WTC11 (cell line): ENCODE results near the gene CFAP57. TPM values are rescaled to one million over a fixed set of nuclear protein-coding genes. Genes with fewer than 3 reads are reported as not detected.
A peak's percentile ranks its signal among the peaks of the same experiment; 100 is the strongest.

Experiments
- ATAC-seq: fragments of 200-7000 bp; cut with Tn5 transposase; 2 replicates; pipeline ENCODE4 v1.10.0; 2021; ENCODE audit warnings: mild to moderate bottlenecking, moderate library complexity
- CTCF ChIA-PET: fragments of 300-600 bp; sonication (Branson Sonifier 250); formaldehyde crosslinking; loops from one replicate; lab custom pipeline; 2021; ENCODE audit warnings: antibody characterized with exemption; lab: Charles Lee
- POLR2A ChIA-PET: fragments of 350-600 bp; sonication (Branson Sonifier 250); formaldehyde crosslinking; loops from one replicate; lab custom pipeline; 2021; ENCODE audit warnings: antibody characterized with exemption; lab: Charles Lee
- DNase-seq: peaks from one replicate; pipeline ENCODE4 v3.0.0; 2021; ENCODE audit warnings: low spot score
- H3K27ac Mint-ChIP-seq: 2 replicates; pipeline ENCODE4 v1.8.0; 2021; ENCODE audit warnings: mixed read lengths
- H3K27me3 Mint-ChIP-seq: 2 replicates; pipeline ENCODE4 v1.8.0; 2021; ENCODE audit warnings: low read depth, mild to moderate bottlenecking, moderate library complexity, mixed read lengths
- H3K36me3 Mint-ChIP-seq: 2 replicates; pipeline ENCODE4 v1.8.0; 2021; ENCODE audit warnings: mixed read lengths
- H3K4me1 Mint-ChIP-seq: 2 replicates; pipeline ENCODE4 v1.8.0; 2022; ENCODE audit warnings: mixed read lengths
- H3K4me3 Mint-ChIP-seq: 2 replicates; pipeline ENCODE4 v1.8.0; 2021; ENCODE audit warnings: mild to moderate bottlenecking, moderate library complexity, mixed read lengths
- H3K9me3 Mint-ChIP-seq: 2 replicates; pipeline ENCODE4 v1.8.0; 2021; ENCODE audit warnings: mixed read lengths
- ATF3 ChIP-seq: sonication (generic); formaldehyde crosslinking; conservative IDR thresholded peaks from 2 replicates; pipeline ENCODE4 v1.8.1; 2022; ENCODE audit warnings: mild to moderate bottlenecking, missing genetic modification reagents
- CTCF ChIP-seq: fragments of 200-600 bp; IDR thresholded peaks from 2 replicates; pipeline ENCODE4 v1.8.0; 2022; ENCODE audit warnings: antibody characterized with exemption
- E2F1 ChIP-seq: sonication (generic); formaldehyde crosslinking; IDR thresholded peaks from 2 replicates; pipeline ENCODE4 v1.8.0; 2022; ENCODE audit warnings: mild to moderate bottlenecking, missing genetic modification reagents
- E2F4 ChIP-seq: sonication (generic); formaldehyde crosslinking; IDR thresholded peaks from 2 replicates; pipeline ENCODE4 v1.8.1; 2022; ENCODE audit warnings: low read depth, mild to moderate bottlenecking, moderate library complexity, missing genetic modification reagents, borderline replicate concordance
- ERG ChIP-seq: fragments of 250-450 bp; sonication (Bioruptor Pico); IDR thresholded peaks from 2 replicates; pipeline ENCODE4 v1.8.0; 2021; ENCODE audit warnings: mild to moderate bottlenecking
- FOXP1 ChIP-seq: sonication (generic); formaldehyde crosslinking; IDR thresholded peaks from 2 replicates; pipeline ENCODE4 v1.8.0; 2022; ENCODE audit warnings: missing genetic modification reagents, mild to moderate bottlenecking, moderate library complexity, borderline replicate concordance
- JAZF1 ChIP-seq: fragments of 250-450 bp; sonication (Bioruptor Pico); IDR thresholded peaks from 2 replicates; pipeline ENCODE4 v1.9.0; 2021; ENCODE audit warnings: moderate library complexity, mild to moderate bottlenecking, inconsistent platforms
- MAX ChIP-seq: sonication (generic); formaldehyde crosslinking; IDR thresholded peaks from 2 replicates; pipeline ENCODE4 v1.8.0; 2022; ENCODE audit warnings: mild to moderate bottlenecking, missing genetic modification reagents
- MLX ChIP-seq: sonication (generic); formaldehyde crosslinking; IDR thresholded peaks from 2 replicates; pipeline ENCODE4 v1.8.1; 2023; ENCODE audit warnings: mild to moderate bottlenecking, missing genetic modification reagents, moderate library complexity
- NR1H2 ChIP-seq: sonication (generic); formaldehyde crosslinking; IDR thresholded peaks from 2 replicates; pipeline ENCODE4 v1.9.0; 2021; ENCODE audit warnings: mild to moderate bottlenecking, moderate library complexity, missing genetic modification reagents
- PRRX2 ChIP-seq: fragments of 250-450 bp; sonication (Bioruptor Pico); IDR thresholded peaks from 2 replicates; pipeline ENCODE4 v1.8.0; 2021; ENCODE audit warnings: mild to moderate bottlenecking
- STAT6 ChIP-seq: sonication (generic); formaldehyde crosslinking; conservative IDR thresholded peaks from 2 replicates; pipeline ENCODE4 v1.8.1; 2023; ENCODE audit warnings: mild to moderate bottlenecking, low read depth, missing genetic modification reagents, moderate library complexity
- TEAD1 ChIP-seq: sonication (generic); formaldehyde crosslinking; IDR thresholded peaks from 2 replicates; pipeline ENCODE4 v1.8.0; 2022; ENCODE audit warnings: mild to moderate bottlenecking, missing genetic modification reagents
- USF2 ChIP-seq: sonication (generic); formaldehyde crosslinking; IDR thresholded peaks from 2 replicates; pipeline ENCODE4 v1.8.1; 2023; ENCODE audit warnings: mild to moderate bottlenecking, missing genetic modification reagents, moderate library complexity
- ZNF121 ChIP-seq: sonication (generic); formaldehyde crosslinking; IDR thresholded peaks from 2 replicates; pipeline ENCODE4 v1.8.0; 2023; ENCODE audit warnings: missing genetic modification reagents
- ZNF232 ChIP-seq: sonication (generic); formaldehyde crosslinking; IDR thresholded peaks from 2 replicates; pipeline ENCODE4 v1.8.0; 2022; ENCODE audit warnings: mild to moderate bottlenecking, missing genetic modification reagents
- ZNF425 ChIP-seq: fragments of 250-450 bp; sonication (Bioruptor Pico); conservative IDR thresholded peaks from 2 replicates; pipeline ENCODE4 v1.9.0; 2021; ENCODE audit warnings: mild to moderate bottlenecking
- ZNF512 ChIP-seq: sonication (generic); formaldehyde crosslinking; IDR thresholded peaks from 2 replicates; pipeline ENCODE4 v1.8.1; 2022; ENCODE audit warnings: missing genetic modification reagents, borderline replicate concordance
- total RNA-seq: library from RNA; stranded (reverse); gene quantifications from 3 replicates; pipeline ENCODE4 v1.2.3, GENCODE V29; 2021

Gene CFAP57
- total RNA-seq, 1 experiment from 2014 or later: 0.42 TPM

- TF ChIP-seq CTCF: no peak
- no peak for TF ChIP-seq ERG (CRISPR knock-in tag)
- no peak for TF ChIP-seq TEAD1 (CRISPR knock-in tag)
- TF ChIP-seq ZNF121 (CRISPR knock-in tag): no peak
- TF ChIP-seq STAT6 (CRISPR knock-in tag): no peak
- no peak for TF ChIP-seq NR1H2 (CRISPR knock-in tag)
- no peak for TF ChIP-seq ZNF512 (CRISPR knock-in tag)
- TF ChIP-seq JAZF1: no peak
- no peak for TF ChIP-seq PRRX2 (CRISPR knock-in tag)
- no peak for TF ChIP-seq MAX (CRISPR knock-in tag)
- no peak for TF ChIP-seq FOXP1 (CRISPR knock-in tag)
- CTCF ChIA-PET: interaction anchor here (0.5 to 1.4 kb wide), 3 partner anchors 58 to 76 kb away, joined by 3 to 4 read pairs (median 4); no protein-coding TSS in a partner anchor
- no peak overlapping the region for H3K27ac Mint-ChIP-seq
- peaks cover 3% of the 10 kb centered on the region; the same call in 1 of the 2 replicates for H3K36me3 Mint-ChIP-seq
- H3K27me3 Mint-ChIP-seq: peaks cover 4% of the 10 kb centered on the region; the same call in 1 of the 2 replicates
- H3K9me3 Mint-ChIP-seq: no peaks in the 10 kb centered on the region
- peaks cover 19% of the 10 kb centered on the region for H3K4me1 Mint-ChIP-seq
- no peak for ATAC-seq
- no peak overlapping the region for H3K4me3 Mint-ChIP-seq
- no peak for DNase-seq
- POLR2A ChIA-PET: no interaction called here
Measured at GRCh38 chr1:43149889-43150288, 22.2 kb upstream of the CFAP57 start.

GRCh38 chr1:43152866-43153265, 19.3 kb upstream of the CFAP57 start:
- no peak for TF ChIP-seq ATF3 (CRISPR knock-in tag)
- no peak for TF ChIP-seq MAX (CRISPR knock-in tag)
- no peak for TF ChIP-seq ZNF232 (CRISPR knock-in tag)
- TF ChIP-seq USF2 (CRISPR knock-in tag): no peak
- TF ChIP-seq MLX (CRISPR knock-in tag): no peak
- no peak for TF ChIP-seq E2F1 (CRISPR knock-in tag)
- no peak for TF ChIP-seq ZNF121 (CRISPR knock-in tag)
- TF ChIP-seq PRRX2 (CRISPR knock-in tag): no peak
- no peak for TF ChIP-seq ZNF425 (CRISPR knock-in tag)
- no peak for TF ChIP-seq E2F4 (CRISPR knock-in tag)
- DNase-seq: no peak
- CTCF ChIA-PET: interaction anchor here (0.6 to 1.2 kb wide), 3 partner anchors 79 to 240 kb away, joined by 3 to 5 read pairs (median 4); no protein-coding TSS in a partner anchor
- Mint-ChIP-seq H3K27me3 (peaks cover 11% of the 10 kb centered on the region; the same call in 1 of the 2 replicates), H3K27ac (no peak overlapping the region), H3K4me3 (no peak overlapping the region), H3K36me3 (no peaks in the 10 kb centered on the region), H3K9me3 (no peaks in the 10 kb centered on the region), H3K4me1 (peaks cover 20% of the 10 kb centered on the region)
- ATAC-seq: peak; percentile 23; the same call in 1 of the 2 replicates
- POLR2A ChIA-PET: no interaction called here
